SK-N-SH treated with all-trans-retinoic acid at 6 μM for 48 hours (cell line): ENCODE results near the gene GCHFR.

Source experiments
- ISL1 ChIP-seq: fragments of 250-450 bp; sonication (Bioruptor Pico); IDR thresholded peaks from 2 replicates; pipeline ENCODE4 v2.1.2; 2022; ENCODE audit warnings: mild to moderate bottlenecking, moderate library complexity
- OSR1 ChIP-seq: fragments of 250-450 bp; sonication (Bioruptor Pico); IDR thresholded peaks from 2 replicates; pipeline ENCODE4 v1.8.0; 2022; ENCODE audit warnings: moderate library complexity, mild to moderate bottlenecking, inconsistent platforms
- ZC3H10 ChIP-seq: fragments of 250-450 bp; sonication (Bioruptor Pico); IDR thresholded peaks from 2 replicates; pipeline ENCODE4 v1.5.1; 2021; ENCODE audit warnings: mild to moderate bottlenecking, moderate library complexity
- TF ChIP-seq, protein P1 (sequence below): fragments of 250-450 bp; sonication (Bioruptor Pico); IDR thresholded peaks from 2 replicates; pipeline ENCODE4 v1.8.0; 2021; ENCODE audit warnings: low read depth, mild to moderate bottlenecking, moderate library complexity, borderline replicate concordance
- TF ChIP-seq, protein P2 (sequence below): fragments of 250-450 bp; sonication (Bioruptor Pico); IDR thresholded peaks from 2 replicates; pipeline ENCODE4 v1.8.0; 2020; ENCODE audit warnings: mild to moderate bottlenecking, moderate library complexity, borderline replicate concordance

DNA sequence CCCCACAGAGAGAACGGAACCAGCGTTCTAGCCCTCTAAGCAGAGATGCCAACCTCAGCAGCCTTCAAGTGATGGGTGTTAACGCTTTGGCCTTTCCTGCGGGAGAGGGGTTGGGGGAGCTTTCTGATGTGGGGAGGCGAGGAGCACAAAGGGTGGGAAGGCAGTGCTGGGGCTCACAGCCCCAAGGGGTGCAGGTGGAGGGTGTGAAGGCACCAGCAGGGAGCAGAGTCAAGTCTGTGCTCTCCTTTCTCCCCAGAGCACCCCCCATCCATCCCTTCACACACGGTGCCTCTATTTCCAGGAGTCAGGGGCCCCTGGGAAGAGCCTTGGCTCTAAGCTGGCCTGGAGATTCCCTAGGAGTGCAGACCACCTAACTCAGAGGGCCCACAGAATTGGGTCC is 10.0 kb downstream of the GCHFR start:
- TF ChIP-seq ZC3H10 (CRISPR knock-in tag) (no peak), OSR1 (CRISPR knock-in tag) (no peak), ISL1 (no peak)
- TF ChIP-seq, protein P1, sequence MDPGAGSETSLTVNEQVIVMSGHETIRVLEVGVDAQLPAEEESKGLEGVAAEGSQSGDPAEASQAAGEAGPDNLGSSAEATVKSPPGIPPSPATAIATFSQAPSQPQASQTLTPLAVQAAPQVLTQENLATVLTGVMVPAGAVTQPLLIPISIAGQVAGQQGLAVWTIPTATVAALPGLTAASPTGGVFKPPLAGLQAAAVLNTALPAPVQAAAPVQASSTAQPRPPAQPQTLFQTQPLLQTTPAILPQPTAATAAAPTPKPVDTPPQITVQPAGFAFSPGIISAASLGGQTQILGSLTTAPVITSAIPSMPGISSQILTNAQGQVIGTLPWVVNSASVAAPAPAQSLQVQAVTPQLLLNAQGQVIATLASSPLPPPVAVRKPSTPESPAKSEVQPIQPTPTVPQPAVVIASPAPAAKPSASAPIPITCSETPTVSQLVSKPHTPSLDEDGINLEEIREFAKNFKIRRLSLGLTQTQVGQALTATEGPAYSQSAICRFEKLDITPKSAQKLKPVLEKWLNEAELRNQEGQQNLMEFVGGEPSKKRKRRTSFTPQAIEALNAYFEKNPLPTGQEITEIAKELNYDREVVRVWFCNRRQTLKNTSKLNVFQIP (CRISPR knock-in tag), result no peak
- TF ChIP-seq, protein P2, sequence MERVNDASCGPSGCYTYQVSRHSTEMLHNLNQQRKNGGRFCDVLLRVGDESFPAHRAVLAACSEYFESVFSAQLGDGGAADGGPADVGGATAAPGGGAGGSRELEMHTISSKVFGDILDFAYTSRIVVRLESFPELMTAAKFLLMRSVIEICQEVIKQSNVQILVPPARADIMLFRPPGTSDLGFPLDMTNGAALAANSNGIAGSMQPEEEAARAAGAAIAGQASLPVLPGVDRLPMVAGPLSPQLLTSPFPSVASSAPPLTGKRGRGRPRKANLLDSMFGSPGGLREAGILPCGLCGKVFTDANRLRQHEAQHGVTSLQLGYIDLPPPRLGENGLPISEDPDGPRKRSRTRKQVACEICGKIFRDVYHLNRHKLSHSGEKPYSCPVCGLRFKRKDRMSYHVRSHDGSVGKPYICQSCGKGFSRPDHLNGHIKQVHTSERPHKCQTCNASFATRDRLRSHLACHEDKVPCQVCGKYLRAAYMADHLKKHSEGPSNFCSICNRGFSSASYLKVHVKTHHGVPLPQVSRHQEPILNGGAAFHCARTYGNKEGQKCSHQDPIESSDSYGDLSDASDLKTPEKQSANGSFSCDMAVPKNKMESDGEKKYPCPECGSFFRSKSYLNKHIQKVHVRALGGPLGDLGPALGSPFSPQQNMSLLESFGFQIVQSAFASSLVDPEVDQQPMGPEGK (CRISPR knock-in tag), result no peak
